Prostate gland (tissue), 2 donors: ENCODE data around the gene VAPB. TPM values are rescaled to one million over a fixed set of nuclear protein-coding genes. Genes with fewer than 3 reads are reported as not detected.

Source experiments
- DNase-seq: peaks from one replicate; pipeline ENCODE4 v3.0.0-alpha.2; 2019; ENCODE audit warnings: low spot score
- H3K27ac ChIP-seq, 2 donors: fragments of 200-600 bp; sonication (generic); 2 replicates each; pipeline ENCODE4 v1.5.1; 2017 to 2019
- H3K27me3 ChIP-seq: fragments of 200-600 bp; sonication (generic); replicated peaks from 2 replicates; pipeline ENCODE4 v1.5.1; 2019; ENCODE audit not compliant: insufficient read depth
- H3K36me3 ChIP-seq, 2 donors: fragments of 200-600 bp; sonication (generic); 1 replicate in 1 of 2; 2 replicates in 1 of 2; pipeline versions ENCODE4 v1.5.1 to v1.8.1; 2017 to 2019
- H3K4me1 ChIP-seq: fragments of 200-600 bp; sonication (generic); replicated peaks from 2 replicates; pipeline ENCODE4 v1.5.1; 2019
- H3K4me3 ChIP-seq, 2 donors: fragments of 200-600 bp; sonication (generic); 2 replicates each; pipeline ENCODE4 v1.5.1; 2017 to 2019
- H3K9me3 ChIP-seq: fragments of 200-600 bp; sonication (generic); 2 replicates; pipeline ENCODE4 v1.5.1; 2017
- POLR2A ChIP-seq: fragments of 450-650 bp; IDR thresholded peaks from one replicate; pipeline ENCODE4 v1.6.1; 2016; ENCODE audit warnings: antibody characterized with exemption, mild to moderate bottlenecking
- POLR2AphosphoS5 ChIP-seq: sonication (generic); formaldehyde crosslinking; IDR thresholded peaks from one replicate; pipeline ENCODE4 v1.6.1; 2017; ENCODE audit warnings: antibody characterized with exemption
- WGBS: methylation state at CpG from one replicate; pipeline ENCODE4 v1.1.5; 2018; 5-methylcytosine and 5-hydroxymethylcytosine counted together
- intact Hi-C: fragments of 100-400 bp; cut with DNase I; formaldehyde crosslinking; loops from one replicate; pipeline ENCODE4 v1.14.2; 2022
- total RNA-seq, 2 donors: library from RNA; depleted of rRNA; stranded (reverse); fragments of >200 nt; gene quantifications; one replicate each; pipeline ENCODE4 v1.1.0, GENCODE V29; 2016
- TF ChIP-seq, protein P1 (sequence below), 4 experiments: fragments of 200-600 bp in 2 of 4; fragments of 450-650 bp in 2 of 4; sonication (generic) in 2 of 4; IDR thresholded peaks; 1 replicate in 3 of 4; 2 replicates in 1 of 4; pipeline ENCODE4 v1.5.1; 2016 to 2019; ENCODE audit warnings: antibody characterized with exemption in 4 of 4, mild to moderate bottlenecking in 2 of 4, moderate library complexity in 2 of 4

VAPB gene
- total RNA-seq, 2 donors from 2014 or later: 14.2 to 21.1 TPM

DNA sequence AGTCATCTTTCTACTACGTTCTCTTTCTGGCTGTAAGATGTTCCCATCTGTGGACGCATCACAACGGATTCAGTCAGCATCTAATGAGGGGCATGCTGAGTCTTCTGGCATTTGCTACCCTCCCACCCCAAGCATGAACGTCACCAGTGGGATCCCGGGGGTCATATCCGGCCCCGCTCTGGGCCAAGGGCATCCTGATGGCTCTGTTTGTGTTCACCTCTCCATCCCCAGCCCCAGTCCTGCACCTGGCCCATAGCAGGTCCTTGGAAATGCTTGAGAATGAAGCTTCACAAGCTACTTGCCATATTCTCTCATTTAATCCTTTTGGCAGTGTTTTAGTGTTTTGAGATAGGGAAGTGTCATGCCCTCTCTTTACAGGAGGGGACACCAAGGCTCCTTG, 111.2 kb downstream of the VAPB start:
- 88% methylated on average over 7 of the region's 7 CpGs for WGBS
- H3K27ac ChIP-seq: no peak overlapping the region
- H3K9me3 ChIP-seq: no peaks in the 10 kb centered on the region
- H3K36me3 ChIP-seq: no peaks in the 10 kb centered on the region
- H3K4me1 ChIP-seq: no peaks in the 10 kb centered on the region
- no peak for DNase-seq
- TF ChIP-seq, protein P1, sequence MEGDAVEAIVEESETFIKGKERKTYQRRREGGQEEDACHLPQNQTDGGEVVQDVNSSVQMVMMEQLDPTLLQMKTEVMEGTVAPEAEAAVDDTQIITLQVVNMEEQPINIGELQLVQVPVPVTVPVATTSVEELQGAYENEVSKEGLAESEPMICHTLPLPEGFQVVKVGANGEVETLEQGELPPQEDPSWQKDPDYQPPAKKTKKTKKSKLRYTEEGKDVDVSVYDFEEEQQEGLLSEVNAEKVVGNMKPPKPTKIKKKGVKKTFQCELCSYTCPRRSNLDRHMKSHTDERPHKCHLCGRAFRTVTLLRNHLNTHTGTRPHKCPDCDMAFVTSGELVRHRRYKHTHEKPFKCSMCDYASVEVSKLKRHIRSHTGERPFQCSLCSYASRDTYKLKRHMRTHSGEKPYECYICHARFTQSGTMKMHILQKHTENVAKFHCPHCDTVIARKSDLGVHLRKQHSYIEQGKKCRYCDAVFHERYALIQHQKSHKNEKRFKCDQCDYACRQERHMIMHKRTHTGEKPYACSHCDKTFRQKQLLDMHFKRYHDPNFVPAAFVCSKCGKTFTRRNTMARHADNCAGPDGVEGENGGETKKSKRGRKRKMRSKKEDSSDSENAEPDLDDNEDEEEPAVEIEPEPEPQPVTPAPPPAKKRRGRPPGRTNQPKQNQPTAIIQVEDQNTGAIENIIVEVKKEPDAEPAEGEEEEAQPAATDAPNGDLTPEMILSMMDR (IDR thresholded peaks at IDR 0.05): no peak
- TF ChIP-seq POLR2A (no peak), POLR2AphosphoS5 (no peak)
- no peak overlapping the region for H3K4me3 ChIP-seq
- intact Hi-C loops: no loop called here
- no peaks in the 10 kb centered on the region for H3K27me3 ChIP-seq

Other genes starting within 250 kb of the VAPB start
- under 1 TPM in 1 of 2 donors, not detected in 1; 0.80 TPM for gene ANKRD60, start 160.6 kb upstream of the VAPB start, total RNA-seq
- 10 to 100 TPM; 16.9 to 20.4 TPM for gene RAB22A, start 79.5 kb upstream of the VAPB start, total RNA-seq
- gene APCDD1L, start 126.2 kb downstream of the VAPB start, total RNA-seq: under 1 TPM; 0.23 to 0.46 TPM